Amygdala (tissue), 56 donors: Measurements from ENCODE around the gene PHLPP1.
A peak's percentile ranks its signal among the peaks of the same experiment; 100 is the strongest.
"Not testable (repeated sequence)": the region's sequence is repeated elsewhere in the genome, so short reads cannot be mapped to it uniquely, and the experiment has no call there.

Experiments used
- DNase-seq, 56 donors: peaks; one replicate each; lab custom pipeline; 2025; lab: John Stamatoyannopoulos, UW

Gene PHLPP1

DNA sequence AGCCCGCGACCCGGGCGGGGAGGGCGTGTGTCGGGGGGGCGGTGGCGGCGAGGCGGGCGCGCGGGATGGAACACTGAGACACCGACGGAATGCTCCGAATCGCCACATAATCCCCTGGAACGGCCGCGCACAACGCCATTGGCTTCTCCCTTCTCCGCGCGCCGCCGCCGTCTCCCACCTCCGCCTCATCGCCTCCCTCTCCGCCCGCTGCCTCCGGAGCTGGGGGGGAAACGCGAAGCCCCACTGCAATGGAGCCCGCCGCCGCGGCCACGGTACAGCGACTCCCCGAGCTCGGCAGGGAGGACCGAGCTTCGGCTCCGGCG is at the start of gene PHLPP1:
PHLPP1 (plus strand) TSS at position 106 of the 323 bp plus-strand sequence; CDS start at position 249, 143 bp downstream.
- DNase-seq: peak in 1 of 56 donors; percentile 99

DNA sequence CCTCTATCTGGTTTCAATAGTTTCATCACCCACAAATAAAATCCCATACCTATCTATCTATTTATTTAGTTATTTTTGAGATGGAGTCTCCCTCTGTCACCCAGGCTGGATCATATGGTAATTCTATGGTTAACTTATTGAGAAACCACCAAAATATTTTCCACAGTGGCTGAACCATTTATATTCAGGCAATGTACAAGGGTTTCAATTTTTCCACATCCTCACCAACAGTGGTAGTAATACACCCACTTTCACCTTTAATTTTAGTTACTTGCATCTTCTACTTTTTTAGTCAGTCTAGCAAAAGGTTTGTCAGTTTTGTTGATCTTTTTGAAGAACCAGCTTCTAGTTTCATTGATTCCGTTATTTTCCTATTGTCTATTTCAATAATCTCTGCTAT is 46.1 kb upstream of the PHLPP1 start:
- DNase-seq: no peak

DNA sequence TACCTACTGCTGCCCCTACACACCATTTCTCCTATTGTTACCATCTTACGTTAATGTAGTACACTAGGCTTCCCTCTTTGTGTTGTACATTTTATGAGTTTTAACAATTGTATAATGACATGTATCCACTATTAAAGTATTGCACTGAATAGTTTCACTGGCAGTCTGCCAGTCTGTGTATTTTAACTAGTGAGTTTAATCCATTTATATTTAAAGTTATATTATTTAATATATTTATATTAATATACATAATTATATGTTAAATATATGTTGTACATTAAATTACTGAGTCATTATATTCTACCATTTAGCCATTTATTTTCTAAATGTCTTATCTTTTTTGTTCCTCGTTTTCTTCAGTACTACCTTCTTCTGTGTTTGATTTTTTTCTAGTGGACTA is 44.8 kb upstream of the PHLPP1 start:
- no peak for DNase-seq

DNA sequence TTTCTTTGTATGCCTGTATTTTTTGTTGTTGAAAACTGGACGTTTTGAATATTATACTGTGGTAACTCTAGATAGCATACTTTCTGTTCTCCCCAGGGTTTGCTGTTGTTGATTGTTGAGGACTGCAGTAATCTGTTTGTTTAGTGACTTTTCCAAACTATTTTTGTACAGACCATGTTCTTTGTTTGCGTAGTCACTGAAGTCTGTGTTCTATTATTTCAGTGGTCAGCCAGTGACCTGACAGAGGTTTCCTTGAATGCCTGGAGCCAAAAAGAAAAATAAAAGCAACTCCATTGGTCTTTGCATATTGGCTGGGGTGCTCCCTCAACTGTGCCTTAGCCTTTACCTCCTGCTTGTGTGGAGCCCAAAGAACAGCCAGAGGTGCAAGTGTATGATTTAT is 42.7 kb upstream of the PHLPP1 start:
- DNase-seq: no peak

DNA sequence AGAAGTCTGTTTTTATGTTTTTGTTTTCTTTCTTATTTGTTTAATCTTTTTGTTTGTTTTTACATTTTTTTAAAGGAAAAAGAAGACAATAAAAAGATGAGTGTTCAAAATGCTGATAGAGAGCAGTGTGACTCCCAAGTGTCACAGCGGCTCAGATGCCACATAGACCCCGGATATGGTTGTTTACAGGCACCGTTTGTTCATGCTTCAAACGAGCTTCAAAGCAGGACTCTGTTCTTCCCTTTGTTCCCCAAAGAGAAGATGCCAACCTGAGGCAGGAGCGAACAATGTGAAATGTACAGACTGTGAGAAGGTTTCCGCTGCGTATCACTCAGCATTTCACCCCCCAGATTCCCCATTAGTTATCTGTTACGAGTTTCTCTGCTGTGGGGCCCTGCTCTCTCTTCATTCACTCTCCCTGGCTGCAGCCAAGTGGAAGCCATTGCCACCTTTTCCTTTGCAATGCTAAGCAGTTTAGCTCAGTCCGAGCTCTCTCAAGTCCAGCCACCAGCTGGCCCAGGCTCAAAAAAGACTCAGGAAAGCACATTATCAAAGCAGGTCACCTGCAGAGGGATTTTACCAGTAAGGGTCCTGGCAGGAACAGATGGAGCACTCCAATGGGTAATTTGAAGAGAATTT is 36.4 kb upstream of the PHLPP1 start:
- DNase-seq: no peak

DNA sequence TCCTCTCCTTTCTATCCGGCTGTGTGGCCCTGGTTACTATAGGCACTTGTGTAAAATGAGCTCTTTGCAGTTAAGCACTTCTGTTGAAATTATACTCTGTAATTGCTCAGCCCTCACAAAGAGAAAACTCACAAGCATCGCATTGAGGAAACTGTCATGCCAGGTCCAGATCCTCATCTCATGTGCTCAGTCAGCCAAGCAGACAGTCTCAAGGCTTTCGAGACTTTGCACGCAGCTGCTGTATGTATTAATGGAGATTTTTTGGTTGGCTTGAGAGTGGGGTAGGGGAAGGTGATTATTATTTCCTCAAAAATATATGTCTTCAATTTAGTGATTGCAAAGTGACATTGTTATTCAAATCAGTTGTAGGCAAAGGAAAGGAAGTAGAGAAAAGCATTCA is 33.0 kb upstream of the PHLPP1 start:
- no peak for DNase-seq

DNA sequence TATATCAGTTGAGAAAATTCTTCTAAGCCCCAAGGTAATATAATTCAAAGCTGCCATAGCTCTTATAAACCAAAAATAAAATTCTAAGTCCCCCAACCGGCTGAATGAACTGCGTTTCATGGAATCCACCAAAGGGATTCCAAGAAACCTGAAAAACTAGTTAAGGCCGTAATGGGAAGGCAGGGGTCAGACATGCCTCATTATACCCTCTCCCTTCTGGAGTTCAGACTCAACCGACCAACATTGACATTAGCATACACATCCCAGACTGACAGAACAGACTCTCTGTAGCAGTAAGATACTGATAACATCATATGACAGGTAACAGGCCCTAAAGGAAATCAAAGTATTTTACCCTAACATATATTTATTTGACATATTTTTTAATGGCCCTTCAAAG is 31.4 kb upstream of the PHLPP1 start:
- no peak for DNase-seq

DNA sequence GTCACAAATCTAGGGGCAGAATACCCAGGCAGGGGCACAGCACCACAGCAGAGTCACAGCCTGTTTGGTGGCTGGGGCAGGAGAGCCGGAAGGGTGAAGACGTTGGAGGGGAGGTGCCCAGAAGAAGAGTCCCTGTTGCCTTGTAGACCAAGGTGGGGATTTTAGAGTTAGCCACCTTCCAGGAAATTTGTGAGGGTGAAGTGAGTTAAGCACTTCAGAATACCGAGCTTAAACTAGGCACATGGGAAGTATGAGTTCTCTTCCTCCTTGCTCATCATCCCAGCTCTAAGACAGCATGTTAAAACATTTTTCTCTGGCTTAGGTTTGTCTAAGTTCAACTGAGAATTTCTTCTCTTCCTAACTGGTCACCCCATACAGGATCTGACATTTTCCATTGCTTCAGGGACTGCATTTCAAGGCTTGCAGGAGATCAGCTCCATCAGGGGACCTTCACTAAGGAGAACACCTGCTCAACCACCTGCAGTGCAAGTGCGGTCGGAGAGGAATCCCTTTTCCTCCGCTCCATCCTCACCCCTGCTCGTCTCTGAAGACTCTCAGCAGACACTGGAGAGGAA is 26.5 kb upstream of the PHLPP1 start:
- no peak for DNase-seq

DNA sequence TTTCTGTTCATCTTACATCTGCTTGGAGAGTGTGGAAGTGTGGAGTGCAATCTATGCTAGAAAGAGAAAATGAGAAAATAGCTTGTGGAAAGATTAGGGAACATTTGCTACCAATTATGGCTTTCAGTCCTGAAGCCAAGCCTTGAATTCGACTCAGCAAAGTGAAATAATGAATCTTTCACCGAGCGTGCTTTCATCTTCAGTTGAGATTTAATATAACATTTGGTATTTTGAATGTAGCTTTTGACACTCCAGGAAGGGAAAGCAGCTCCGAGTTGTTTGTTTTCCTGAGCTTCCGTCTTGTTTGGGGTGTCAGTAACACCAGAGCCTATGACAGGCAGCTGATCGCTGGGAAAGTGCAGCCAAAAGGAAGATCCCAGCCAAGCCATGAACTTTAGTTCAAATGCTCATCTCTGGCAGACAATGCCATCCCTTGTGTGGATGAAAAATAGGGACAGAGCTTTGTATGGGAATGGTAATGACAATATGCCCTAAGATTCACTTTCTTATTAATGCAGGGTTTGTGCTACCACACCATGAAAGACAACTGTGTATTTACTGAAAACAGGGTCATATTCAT is 25.0 kb upstream of the PHLPP1 start:
- DNase-seq: peak in 52 of 56 donors; percentile 2 to 92 (median 67)

DNA sequence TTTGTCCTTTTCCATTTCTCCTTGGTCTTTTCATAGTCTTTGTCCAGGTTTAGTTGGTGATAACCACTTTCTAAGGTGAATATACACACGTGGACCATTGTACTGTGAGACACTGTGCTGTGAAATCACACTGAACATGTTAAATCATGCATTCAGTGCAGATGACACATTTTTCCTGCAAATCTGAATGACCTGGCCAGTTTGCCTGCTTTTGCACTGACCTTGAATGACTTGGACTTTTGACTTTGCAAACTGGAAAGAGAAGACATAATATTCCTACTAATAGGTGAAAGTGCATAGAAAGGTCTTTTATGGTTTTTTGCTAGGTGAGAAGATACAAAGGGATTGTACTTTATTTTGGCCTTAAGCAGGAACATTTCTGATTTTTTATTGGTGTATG is 21.7 kb upstream of the PHLPP1 start:
- DNase-seq: no peak

DNA sequence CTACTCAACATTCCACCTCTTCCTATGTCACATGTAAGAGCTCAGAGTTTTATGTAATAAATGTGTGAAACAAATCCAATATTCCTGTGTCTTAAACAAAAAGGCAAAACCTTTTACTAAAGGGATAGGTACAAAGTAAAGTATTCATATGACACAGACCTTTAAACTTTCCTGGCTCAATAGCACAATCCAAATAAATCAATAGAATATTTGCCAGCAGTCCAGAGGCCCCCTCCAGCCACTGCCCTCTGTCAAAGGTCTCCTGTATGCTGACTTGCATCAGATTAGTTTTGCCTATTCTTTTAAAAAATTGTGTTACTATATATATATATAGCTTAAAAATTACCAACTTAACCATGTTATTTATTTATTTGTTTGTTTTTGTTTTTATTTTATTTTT is 17.7 kb upstream of the PHLPP1 start:
- no peak for DNase-seq

DNA sequence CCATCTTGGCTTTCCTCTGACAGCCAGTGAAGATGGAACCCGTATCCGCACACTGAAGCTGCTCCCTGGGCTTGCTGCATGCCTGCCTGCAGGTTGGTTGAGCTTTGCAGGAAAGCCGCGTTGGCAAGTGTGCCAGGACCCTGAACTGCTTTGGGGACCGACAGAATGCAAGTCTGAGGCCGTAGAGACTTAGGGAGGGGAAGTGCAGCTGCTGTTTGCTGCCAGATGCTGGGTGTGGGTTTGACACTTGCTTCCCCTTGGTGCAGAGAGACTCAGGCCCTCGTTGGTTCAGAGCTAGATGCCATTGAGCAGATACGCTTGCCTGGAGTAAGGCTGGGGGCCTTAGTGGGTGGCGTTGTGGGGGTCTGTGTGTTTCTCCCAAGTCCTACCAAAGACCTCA is 13.1 kb upstream of the PHLPP1 start:
- no peak for DNase-seq

DNA sequence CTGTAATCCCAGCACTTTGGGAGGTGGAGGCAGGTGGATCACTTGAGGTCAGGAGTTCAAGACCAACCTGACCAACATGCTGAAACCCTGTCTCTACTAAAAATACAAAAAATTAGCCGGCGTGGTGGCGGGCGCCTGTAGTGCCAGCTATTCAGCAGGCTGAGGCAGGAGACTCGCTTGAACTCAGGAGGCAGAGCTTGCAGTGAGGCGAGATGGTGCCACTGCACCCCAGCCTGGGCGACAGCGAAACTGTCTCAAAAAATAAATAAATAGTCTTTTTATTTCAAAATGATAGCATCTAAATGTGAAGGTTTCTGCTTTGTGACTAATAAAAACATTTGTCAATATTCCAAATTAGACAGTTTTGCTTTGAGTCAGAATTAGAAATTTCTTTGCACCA is 8.5 kb upstream of the PHLPP1 start:
- DNase-seq: peak in 9 of 56 donors; percentile 10 to 41 (median 27)

DNA sequence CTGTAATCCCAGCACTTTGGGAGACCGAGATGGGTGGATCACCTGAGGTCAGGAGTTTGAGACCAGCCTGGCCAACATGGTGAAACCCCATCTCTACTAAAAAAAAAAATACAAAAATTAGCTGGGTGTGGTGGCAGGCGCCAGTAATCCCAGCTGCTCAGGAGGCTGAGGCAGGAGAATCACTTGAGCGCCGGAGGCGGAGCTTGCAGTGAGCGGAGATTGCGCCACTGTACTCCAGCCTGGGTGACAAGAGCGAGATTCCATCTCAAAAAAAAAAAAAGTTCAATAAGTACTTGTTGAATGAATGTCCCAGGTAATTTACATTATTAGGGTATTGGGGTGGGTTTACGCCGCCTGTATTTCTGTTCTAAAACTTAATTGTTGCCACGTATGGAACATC is 5.4 kb upstream of the PHLPP1 start:
- DNase-seq: not testable (repeated sequence)

DNA sequence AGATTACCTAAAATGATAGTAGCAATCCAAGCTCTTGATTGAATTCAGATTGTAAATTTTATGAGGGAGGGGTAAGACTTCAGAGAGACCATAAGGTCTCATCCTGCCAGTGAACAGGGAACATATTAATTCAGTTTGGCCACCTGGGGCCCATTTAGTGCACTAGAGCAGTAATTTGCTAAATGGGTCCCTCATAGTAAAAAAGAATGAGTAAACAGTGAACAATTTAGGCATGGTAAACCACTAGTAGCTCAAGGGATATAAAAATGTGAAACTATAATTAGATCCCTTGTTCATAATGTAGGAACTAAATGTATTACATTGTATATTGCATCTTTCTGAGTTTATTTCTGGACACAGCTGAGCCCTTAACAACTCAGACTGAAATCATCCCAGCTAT is 4.9 kb upstream of the PHLPP1 start:
- no peak for DNase-seq

DNA sequence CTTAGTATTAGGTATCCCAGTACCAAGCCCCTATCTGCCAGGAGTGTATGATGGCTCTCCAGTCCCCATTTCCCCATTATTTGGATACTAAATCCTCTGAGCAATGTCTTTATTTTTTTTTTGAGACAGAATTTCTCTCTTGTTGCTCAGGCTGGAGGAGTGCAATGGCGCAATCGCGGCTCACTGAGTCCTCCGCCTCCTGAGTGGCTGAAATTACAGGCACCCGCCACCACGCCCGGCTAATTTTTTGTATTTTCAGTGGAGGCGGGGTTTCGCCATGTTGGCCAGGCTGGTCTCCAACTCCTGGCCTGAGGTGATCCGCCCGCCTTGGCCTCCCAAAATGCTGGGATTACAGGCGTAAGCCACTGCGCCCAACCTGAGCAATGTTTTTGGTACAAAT is 3.6 kb upstream of the PHLPP1 start:
- DNase-seq: no peak

DNA sequence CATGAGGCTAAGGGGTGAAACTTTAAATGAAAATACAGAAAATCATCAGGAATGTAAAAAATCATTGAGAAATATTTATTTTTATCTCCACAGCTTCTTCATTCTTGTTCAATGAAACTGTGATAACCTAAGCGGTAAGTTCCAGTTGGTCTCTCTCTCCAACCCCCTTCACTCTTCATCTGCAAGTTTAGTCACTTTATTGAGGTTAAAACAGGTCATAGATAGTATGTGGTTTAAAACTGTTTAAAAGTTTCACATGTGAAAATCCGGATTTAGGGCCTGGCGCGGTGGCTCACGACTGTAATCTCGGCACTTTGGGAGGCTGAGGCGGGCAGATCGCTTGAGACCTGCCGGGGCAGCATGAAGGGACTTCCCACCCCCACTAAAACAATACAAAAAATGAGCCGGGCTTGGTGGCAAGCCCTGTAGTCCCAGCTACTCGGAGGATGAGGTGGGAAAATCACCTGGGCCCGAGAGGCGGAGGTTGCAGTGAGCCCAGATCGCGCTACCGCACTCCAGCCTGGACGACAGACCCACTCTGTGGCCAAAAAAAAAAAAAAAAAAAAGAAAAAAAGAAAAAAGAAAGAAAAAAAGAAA is 1.6 kb upstream of the PHLPP1 start:
- DNase-seq: no peak

DNA sequence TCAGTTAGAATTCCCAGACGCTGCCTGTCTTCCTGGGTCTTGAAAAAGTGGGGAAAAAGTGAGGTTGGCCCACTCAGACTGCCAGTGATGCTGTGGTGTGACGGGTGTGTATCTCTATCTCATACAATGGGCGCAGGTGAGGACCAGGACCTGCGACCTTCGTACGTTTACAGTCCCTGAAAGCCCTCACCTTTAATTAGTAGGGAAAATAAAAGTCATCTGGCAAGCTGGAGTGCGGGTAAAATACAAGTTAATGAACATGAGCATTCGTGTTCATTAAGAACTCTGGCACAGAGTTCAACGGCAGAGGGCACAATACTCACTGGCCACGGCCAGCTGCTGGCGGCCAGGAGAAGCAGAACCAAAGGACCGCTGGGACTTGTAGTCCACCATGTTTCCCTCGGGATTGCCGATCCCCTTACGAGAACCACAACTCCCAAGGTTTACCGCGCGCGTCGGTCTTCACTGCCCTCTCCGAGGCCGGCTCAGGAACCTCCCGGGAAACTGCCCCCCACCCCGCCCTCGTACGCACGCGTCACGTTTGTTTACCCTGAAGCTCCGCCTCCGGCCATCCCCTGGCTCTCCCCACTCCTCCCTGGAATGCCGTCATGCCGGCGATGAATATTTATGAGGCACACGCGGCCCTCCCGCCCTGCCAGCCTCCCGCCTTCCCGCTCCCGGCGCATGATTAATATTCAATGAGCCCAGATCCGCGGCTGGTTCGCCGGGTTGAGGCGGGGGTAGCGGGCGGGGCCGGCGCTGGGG is 488 bp upstream of the PHLPP1 start:
- peak; percentile 58 to 100 (median 100) for DNase-seq

DNA sequence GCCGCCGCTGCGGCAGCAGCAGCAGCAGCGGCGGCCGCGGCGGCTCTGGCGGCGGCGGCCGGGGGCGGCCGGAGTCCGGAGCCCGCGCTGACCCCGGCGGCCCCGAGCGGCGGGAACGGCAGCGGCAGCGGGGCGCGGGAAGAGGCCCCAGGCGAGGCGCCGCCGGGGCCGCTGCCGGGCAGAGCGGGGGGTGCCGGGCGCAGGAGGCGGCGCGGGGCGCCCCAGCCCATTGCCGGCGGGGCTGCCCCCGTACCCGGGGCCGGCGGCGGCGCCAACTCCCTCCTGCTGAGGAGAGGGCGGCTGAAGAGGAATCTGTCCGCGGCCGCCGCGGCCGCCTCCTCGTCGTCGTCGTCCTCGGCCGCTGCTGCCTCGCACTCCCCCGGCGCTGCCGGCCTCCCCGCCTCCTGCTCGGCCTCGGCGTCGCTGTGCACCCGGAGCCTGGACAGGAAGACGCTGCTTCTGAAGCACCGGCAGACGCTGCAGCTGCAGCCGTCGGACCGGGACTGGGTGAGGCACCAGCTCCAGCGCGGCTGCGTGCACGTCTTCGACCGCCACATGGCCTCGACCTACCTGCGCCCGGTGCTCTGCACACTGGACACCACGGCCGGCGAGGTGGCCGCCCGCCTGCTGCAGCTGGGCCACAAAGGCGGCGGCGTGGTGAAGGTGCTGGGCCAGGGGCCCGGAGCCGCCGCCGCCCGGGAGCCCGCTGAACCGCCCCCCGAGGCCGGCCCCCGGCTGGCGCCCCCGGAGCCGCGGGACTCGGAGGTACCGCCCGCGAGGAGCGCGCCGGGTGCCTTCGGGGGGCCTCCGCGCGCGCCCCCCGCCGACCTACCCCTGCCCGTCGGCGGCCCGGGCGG is 646 bp downstream of the PHLPP1 start:
- peak in 14 of 56 donors; percentile 3 to 61 (median 22) for DNase-seq

DNA sequence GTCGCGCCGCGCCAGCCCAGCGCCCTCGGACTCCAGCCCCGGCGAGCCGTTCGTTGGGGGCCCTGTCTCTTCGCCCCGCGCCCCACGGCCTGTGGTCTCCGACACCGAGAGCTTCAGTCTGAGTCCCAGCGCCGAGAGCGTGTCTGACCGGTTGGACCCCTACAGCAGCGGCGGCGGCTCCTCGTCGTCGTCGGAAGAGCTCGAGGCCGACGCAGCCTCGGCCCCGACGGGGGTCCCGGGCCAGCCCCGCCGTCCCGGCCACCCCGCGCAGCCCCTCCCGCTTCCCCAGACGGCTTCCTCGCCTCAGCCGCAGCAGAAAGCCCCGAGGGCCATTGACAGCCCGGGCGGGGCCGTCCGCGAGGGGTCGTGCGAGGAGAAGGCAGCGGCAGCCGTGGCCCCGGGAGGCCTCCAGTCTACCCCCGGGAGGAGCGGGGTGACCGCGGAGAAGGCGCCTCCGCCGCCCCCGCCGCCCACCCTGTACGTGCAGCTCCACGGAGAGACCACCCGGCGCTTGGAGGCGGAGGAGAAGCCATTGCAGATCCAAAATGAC is 1.4 kb downstream of the PHLPP1 start:
- peak in 30 of 56 donors; percentile 8 to 63 (median 33) for DNase-seq
